Dendritic cell treated with granulocyte-macrophage colony-stimulating factor and Interleukin-4, amounts not matched to agents 40 ng/mL and 50 ng/mL, for 4 days (primary cell): ENCODE results near the gene SPPL3.

Experiments
- H3K27ac Mint-ChIP-seq: one replicate; pipeline ENCODE4 v1.8.0; 2022; ENCODE audit warnings: mild to moderate bottlenecking, mixed read lengths
- H3K27me3 Mint-ChIP-seq: one replicate; pipeline ENCODE4 v1.8.0; 2022; ENCODE audit warnings: mild to moderate bottlenecking, mixed read lengths
- H3K36me3 Mint-ChIP-seq: one replicate; pipeline ENCODE4 v1.8.0; 2022; ENCODE audit warnings: low read depth, mixed read lengths
- H3K4me1 Mint-ChIP-seq: one replicate; pipeline ENCODE4 v1.8.0; 2022; ENCODE audit warnings: low read depth, mixed read lengths
- H3K4me3 Mint-ChIP-seq: one replicate; pipeline ENCODE4 v1.8.0; 2022; ENCODE audit warnings: mild to moderate bottlenecking, moderate library complexity, mixed read lengths
- H3K9me3 Mint-ChIP-seq: one replicate; pipeline ENCODE4 v1.8.0; 2022; ENCODE audit warnings: mixed read lengths
- intact Hi-C: fragments of 100-400 bp; cut with micrococcal nuclease; formaldehyde crosslinking; loops from one replicate; pipeline ENCODE4 v1.15.0; 2022

Gene SPPL3

GRCh38 chr12:120767071-120768024 is 136.8 kb downstream of the SPPL3 start:
- peaks cover 95% of the 10 kb centered on the region for H3K36me3 Mint-ChIP-seq
- no peaks in the 10 kb centered on the region for H3K4me1 Mint-ChIP-seq
- no peaks in the 10 kb centered on the region for H3K9me3 Mint-ChIP-seq
- H3K4me3 Mint-ChIP-seq = no peak overlapping the region
- H3K27ac Mint-ChIP-seq = no peak overlapping the region
- intact Hi-C loops = no loop called here
- H3K27me3 Mint-ChIP-seq = no peaks in the 10 kb centered on the region

DNA sequence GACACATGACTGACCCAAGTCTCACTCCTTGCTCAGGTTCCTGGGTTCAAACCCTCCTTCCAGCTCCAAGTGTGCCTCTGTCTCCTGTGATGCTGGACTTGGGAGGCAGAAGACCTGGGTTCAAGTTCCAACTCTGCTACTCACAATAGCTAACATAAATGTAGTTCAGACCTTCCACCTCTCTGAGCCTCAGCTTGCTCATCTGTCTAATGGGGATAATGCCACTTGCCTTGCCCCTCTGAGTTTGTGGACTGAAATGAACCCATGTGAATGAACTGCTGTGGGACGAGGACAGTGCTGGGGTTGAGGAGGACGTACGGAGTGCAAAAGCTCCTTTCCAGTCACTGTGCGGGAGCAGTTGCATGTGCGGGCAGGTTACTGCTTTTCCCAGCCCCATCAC is 137.6 kb downstream of the SPPL3 start:
- H3K36me3 Mint-ChIP-seq = peaks cover 95% of the 10 kb centered on the region

DNA sequence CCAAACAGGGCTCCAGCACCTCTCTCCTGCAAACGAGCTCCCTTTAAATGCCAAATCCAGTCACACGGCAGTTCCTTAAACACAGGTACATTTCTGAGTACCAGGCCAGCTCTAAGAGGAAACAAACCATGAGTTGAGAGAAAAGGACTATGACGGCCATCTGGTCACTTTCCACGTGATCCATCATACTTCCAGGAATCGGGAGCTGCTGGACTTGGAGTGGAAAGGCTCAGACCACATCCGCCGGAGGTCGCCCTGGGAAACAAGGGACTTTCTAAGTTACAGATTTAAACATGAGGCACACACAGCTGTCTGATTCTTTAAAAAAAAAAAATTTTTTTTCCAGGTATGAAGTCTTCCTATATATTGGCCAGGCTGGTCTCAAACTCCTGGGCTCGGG is 139.3 kb downstream of the SPPL3 start:
- Mint-ChIP-seq H3K27ac (no peak overlapping the region), H3K27me3 (no peaks in the 10 kb centered on the region), H3K36me3 (peaks cover 95% of the 10 kb centered on the region), H3K9me3 (no peaks in the 10 kb centered on the region), H3K4me1 (no peaks in the 10 kb centered on the region), H3K4me3 (no peak overlapping the region)
- intact Hi-C loops = no loop called here

More for the DNA sequence above, 137.6 kb downstream of the SPPL3 start:
- Mint-ChIP-seq H3K9me3 (no peaks in the 10 kb centered on the region), H3K4me3 (no peak overlapping the region), H3K4me1 (no peaks in the 10 kb centered on the region), H3K27ac (no peak overlapping the region), H3K27me3 (no peaks in the 10 kb centered on the region)
- intact Hi-C loops = no loop called here

DNA sequence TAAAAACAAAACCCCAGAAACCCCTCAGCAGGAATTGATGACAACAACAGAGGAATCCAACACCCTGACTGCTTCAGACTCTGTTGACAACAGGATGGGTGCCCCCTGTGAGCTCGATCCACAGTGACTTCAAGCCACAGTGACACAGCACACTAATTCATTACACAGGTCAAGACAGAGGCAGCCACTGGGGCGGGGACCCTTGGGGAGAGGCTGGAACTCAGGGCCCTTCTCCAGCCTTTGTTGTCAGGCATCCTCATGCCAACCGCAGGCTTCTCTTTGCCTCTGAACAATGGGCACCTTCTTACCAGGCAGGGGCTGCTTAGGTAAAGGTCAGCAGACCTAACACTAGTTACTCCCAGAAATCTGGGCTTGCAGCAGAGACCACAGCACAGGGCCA is 140.9 kb downstream of the SPPL3 start:
- no peaks in the 10 kb centered on the region for H3K9me3 Mint-ChIP-seq
- H3K36me3 Mint-ChIP-seq = peaks cover 79% of the 10 kb centered on the region
- intact Hi-C loops = no loop called here
- H3K27ac Mint-ChIP-seq = no peak overlapping the region
- H3K27me3 Mint-ChIP-seq = no peaks in the 10 kb centered on the region
- H3K4me3 Mint-ChIP-seq = no peak overlapping the region
- H3K4me1 Mint-ChIP-seq = no peaks in the 10 kb centered on the region

DNA sequence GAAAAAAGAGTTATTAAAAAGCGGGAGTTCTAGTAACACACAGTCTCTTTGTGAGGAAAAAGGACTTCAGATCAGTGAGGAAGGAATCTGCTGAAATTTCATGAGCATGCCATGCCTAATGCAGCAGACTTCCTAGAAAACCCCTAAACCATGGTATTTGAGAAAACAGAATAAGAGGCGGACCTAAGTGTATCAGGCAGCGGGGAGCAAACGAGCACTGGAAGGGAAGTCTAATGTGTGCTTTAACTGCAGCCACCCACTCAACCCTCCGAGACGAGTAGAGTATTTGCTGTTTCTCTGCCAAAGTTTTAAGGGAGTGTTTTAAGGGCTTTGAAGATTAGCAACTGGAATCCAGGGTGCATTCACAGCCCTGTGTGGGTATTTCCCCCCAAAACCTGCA is 142.1 kb downstream of the SPPL3 start:
- H3K27ac Mint-ChIP-seq = no peak overlapping the region
- intact Hi-C loops = no loop called here
- H3K36me3 Mint-ChIP-seq = peaks cover 69% of the 10 kb centered on the region

GRCh38 chr12:120761519-120761934 is 142.6 kb downstream of the SPPL3 start:
- Mint-ChIP-seq H3K27me3 (no peaks in the 10 kb centered on the region), H3K4me3 (no peak overlapping the region), H3K4me1 (no peaks in the 10 kb centered on the region), H3K36me3 (peaks cover 64% of the 10 kb centered on the region), H3K27ac (no peak overlapping the region), H3K9me3 (no peaks in the 10 kb centered on the region)
- intact Hi-C loops = no loop called here

More for the DNA sequence above, 142.1 kb downstream of the SPPL3 start:
- Mint-ChIP-seq H3K4me1 (no peaks in the 10 kb centered on the region), H3K9me3 (no peaks in the 10 kb centered on the region), H3K4me3 (no peak overlapping the region), H3K27me3 (no peaks in the 10 kb centered on the region)

GRCh38 chr12:120760349-120761254 is 143.6 kb downstream of the SPPL3 start:
- intact Hi-C loops = no loop called here
- no peaks in the 10 kb centered on the region for H3K4me1 Mint-ChIP-seq
- peaks cover 3% of the 10 kb centered on the region for H3K27me3 Mint-ChIP-seq
- H3K9me3 Mint-ChIP-seq = no peaks in the 10 kb centered on the region
- H3K4me3 Mint-ChIP-seq = no peak overlapping the region
- H3K27ac Mint-ChIP-seq = no peak overlapping the region
- H3K36me3 Mint-ChIP-seq = peaks cover 54% of the 10 kb centered on the region

DNA sequence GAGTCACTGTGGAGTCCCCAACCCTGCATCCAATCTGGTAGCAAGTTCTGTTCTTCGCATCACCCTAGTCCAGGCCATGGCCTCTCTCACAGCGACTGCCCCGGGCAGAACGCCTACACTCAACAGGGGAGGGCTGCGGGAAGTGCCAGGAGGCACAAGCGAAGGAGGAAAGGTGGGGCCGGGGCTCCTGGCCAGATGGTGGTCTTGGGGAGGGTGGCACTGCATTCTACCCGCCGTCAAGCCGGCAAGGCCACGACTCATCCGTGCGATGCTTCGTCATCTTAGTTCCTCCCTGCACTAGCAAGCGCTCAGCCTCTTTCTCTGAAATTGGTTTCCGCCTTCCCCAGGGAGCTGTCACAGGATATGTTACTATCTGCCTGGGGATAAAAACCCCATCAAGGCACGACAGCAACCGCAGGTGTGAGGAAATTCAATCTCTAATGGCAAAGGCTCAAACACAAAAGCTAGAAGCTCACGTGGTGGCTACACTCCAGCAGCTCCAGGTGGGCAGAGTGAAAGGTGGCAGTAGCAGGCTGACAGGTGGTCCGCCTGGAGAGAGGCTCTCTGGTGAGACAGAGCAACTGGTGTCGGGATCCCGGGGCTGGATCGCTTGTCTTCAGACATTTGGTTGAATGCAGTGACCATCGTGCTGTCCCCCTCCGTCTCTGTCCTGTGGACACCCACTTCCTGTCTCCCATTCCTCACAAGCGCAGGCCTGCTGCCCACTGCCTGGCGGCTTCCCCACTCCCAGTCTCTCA is 144.4 kb downstream of the SPPL3 start:
- H3K4me1 Mint-ChIP-seq = no peaks in the 10 kb centered on the region
- H3K36me3 Mint-ChIP-seq = peaks cover 46% of the 10 kb centered on the region
- intact Hi-C loops = no loop called here
- peaks cover 3% of the 10 kb centered on the region for H3K27me3 Mint-ChIP-seq
- H3K27ac Mint-ChIP-seq = no peak overlapping the region
- H3K4me3 Mint-ChIP-seq = no peak overlapping the region
- peaks cover 8% of the 10 kb centered on the region for H3K9me3 Mint-ChIP-seq

DNA sequence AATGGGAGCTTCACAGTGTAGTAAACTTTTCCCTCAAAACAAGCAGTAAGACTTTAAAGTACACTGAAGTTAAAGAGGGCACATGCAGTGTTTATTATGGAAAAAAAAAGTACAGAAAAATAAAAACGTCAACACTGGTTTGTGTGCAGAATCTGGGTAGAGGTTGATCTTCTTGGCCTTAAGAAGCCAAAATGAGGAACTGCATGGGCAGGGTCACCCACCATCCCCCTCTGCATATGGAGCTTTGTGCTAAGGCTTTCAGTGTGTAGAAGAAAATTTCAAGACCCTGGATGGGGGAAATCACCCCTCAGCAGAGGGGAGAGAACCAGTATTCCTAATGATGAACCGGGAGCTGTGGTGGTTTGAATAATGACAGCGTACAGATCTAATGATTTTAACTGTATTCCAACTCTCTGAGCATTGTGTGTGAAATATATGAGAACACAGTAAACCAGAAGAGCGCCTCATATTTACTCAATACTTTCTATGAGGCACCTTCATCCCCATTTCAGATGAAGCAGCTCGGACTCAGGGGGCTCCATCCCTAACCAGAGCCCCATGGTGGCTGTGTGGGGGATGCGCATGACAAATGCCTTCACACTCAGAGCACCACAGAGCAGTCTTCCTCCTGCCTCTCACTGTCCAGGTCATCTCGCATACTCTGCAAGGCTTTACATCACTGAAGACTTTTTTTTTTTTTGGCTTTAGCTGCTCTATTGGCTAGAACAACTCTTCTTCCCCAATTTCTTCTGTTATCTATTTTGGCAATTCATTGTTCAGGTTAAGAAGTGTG is 145.2 kb downstream of the SPPL3 start:
- H3K27ac Mint-ChIP-seq = no peak overlapping the region
- intact Hi-C loops = no loop called here
- peaks cover 40% of the 10 kb centered on the region for H3K36me3 Mint-ChIP-seq
- H3K4me1 Mint-ChIP-seq = no peaks in the 10 kb centered on the region
- H3K9me3 Mint-ChIP-seq = peaks cover 11% of the 10 kb centered on the region
- H3K27me3 Mint-ChIP-seq = peaks cover 3% of the 10 kb centered on the region
- no peak overlapping the region for H3K4me3 Mint-ChIP-seq

- no peak overlapping the region for H3K27ac Mint-ChIP-seq
- peaks cover 11% of the 10 kb centered on the region for H3K9me3 Mint-ChIP-seq
- H3K4me1 Mint-ChIP-seq = no peaks in the 10 kb centered on the region
- no peak overlapping the region for H3K4me3 Mint-ChIP-seq
- H3K36me3 Mint-ChIP-seq = peaks cover 31% of the 10 kb centered on the region
- peaks cover 5% of the 10 kb centered on the region for H3K27me3 Mint-ChIP-seq
- intact Hi-C loops = no loop called here
Measured at GRCh38 chr12:120757949-120758348, 146.2 kb downstream of the SPPL3 start.

- Mint-ChIP-seq H3K27me3 (peaks cover 5% of the 10 kb centered on the region), H3K4me1 (no peaks in the 10 kb centered on the region), H3K36me3 (peaks cover 25% of the 10 kb centered on the region), H3K4me3 (no peak overlapping the region), H3K27ac (no peak overlapping the region), H3K9me3 (peaks cover 11% of the 10 kb centered on the region)
- intact Hi-C loops = no loop called here
Measured at GRCh38 chr12:120757226-120757742, 146.9 kb downstream of the SPPL3 start.

- H3K4me1 Mint-ChIP-seq = no peaks in the 10 kb centered on the region
- intact Hi-C loops = no loop called here
- H3K36me3 Mint-ChIP-seq = peaks cover 5% of the 10 kb centered on the region
- no peak overlapping the region for H3K4me3 Mint-ChIP-seq
- no peak overlapping the region for H3K27ac Mint-ChIP-seq
- peaks cover 5% of the 10 kb centered on the region for H3K27me3 Mint-ChIP-seq
- H3K9me3 Mint-ChIP-seq = peaks cover 11% of the 10 kb centered on the region
Measured at GRCh38 chr12:120755269-120755668, 148.9 kb downstream of the SPPL3 start.

DNA sequence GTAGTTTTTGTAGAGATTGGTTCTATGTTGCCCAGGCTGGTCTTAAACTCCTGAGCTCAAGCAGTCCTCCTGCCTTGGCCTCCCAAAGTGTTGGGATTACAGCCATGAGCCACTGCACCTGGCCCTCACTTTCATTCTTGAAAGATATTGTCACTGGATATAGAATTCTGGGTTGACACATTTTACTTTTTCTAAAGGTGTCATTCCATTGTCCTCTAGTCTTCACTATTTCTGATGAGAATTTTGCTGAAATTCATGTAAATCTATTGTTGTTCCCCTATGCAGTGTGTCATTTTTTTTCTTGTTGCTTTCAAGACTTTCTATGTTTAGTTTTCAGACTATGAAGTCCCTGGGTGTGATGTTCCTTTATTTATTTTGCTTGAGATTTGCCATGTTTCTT is 149.4 kb downstream of the SPPL3 start:
- intact Hi-C loops = no loop called here
- no peaks in the 10 kb centered on the region for H3K4me1 Mint-ChIP-seq
- H3K27me3 Mint-ChIP-seq = peaks cover 5% of the 10 kb centered on the region
- H3K36me3 Mint-ChIP-seq = no peaks in the 10 kb centered on the region
- H3K4me3 Mint-ChIP-seq = no peak overlapping the region
- no peak overlapping the region for H3K27ac Mint-ChIP-seq
- peaks cover 11% of the 10 kb centered on the region for H3K9me3 Mint-ChIP-seq
